ENCODE measurements around the gene ZFHX3. TPM values are rescaled to one million over a fixed set of nuclear protein-coding genes. Genes with fewer than 3 reads are reported as not detected.
"Not testable (repeated sequence)": the region's sequence is repeated elsewhere in the genome, so short reads cannot be mapped to it uniquely, and the experiment has no call there.

Gene ZFHX3
- total RNA-seq, 1 experiment from 2014 or later, result 1.5 TPM

DNA sequence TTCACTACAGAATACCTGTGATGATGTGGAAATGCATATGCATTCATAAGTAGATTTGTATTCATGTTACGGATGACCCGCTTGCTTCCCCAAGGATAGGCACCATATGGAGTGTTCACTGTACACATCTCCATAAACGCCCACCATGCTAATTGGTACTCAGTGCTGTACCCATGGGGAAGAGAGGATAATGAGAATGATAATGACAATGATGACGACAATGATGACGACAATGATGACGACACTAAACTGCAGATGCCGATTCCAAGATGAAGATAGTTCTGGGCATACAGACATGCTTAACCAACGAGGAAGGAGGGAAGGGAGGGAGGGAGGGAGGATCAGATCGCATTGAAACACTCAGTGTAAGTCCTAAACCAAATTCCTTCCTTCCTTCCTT is 26.5 kb upstream of the ZFHX3 start:
- H2BK20ac ChIP-seq (ENCODE audit: low read depth, low read length, poor library complexity, severe bottlenecking), result no peak overlapping the region
- no peak overlapping the region for H2BK12ac ChIP-seq (ENCODE audit: insufficient read length, low read depth, low read length)
- whole genome bisulfite sequencing (ENCODE audit: extremely low coverage, insufficient read length, low lambda C conversion rate), result no CpG with 5 or more reads among the region's 9 CpGs
- H3T11ph ChIP-seq (ENCODE audit: low read length), result no peak overlapping the region
- peaks cover 14 to 15% of the 10 kb centered on the region in 2 experiments for H3K4me1 Mint-ChIP-seq
- no peak overlapping the region for H3K9ac ChIP-seq (ENCODE audit: extremely low read depth, insufficient read length, low read length)
- no peaks in the 10 kb centered on the region for H3K79me1 ChIP-seq (ENCODE audit: insufficient read depth, low read depth, low read length, poor library complexity, severe bottlenecking)
- H4K5ac ChIP-seq (ENCODE audit: insufficient read length, low read depth, low read length), result no peak overlapping the region
- H3K27me3 ChIP-seq (ENCODE audit: insufficient read depth, low read length), result peaks cover 8% of the 10 kb centered on the region; the same call in 1 of the 2 replicates
- H4K8ac ChIP-seq (replicated peaks; ENCODE audit: insufficient read length, low read depth, low read length), result no peak overlapping the region
- H3K23ac ChIP-seq (ENCODE audit: insufficient read length, low read depth, low read length), result no peak overlapping the region
- H3K4me1 ChIP-seq (ENCODE audit: insufficient read depth, low read length), result no peaks in the 10 kb centered on the region
- peaks cover 0 to 3% of the 10 kb centered on the region in 2 experiments; a peak in 2 of 5 replicates for H3K9me3 Mint-ChIP-seq
- H3K79me2 ChIP-seq (ENCODE audit: insufficient read depth, low read length), result no peaks in the 10 kb centered on the region
- no peak overlapping the region for H3K27ac Mint-ChIP-seq
- no peak overlapping the region for H3K56ac ChIP-seq (ENCODE audit: insufficient read length, low read depth, low read length)
- TF ChIP-seq, protein P1, sequence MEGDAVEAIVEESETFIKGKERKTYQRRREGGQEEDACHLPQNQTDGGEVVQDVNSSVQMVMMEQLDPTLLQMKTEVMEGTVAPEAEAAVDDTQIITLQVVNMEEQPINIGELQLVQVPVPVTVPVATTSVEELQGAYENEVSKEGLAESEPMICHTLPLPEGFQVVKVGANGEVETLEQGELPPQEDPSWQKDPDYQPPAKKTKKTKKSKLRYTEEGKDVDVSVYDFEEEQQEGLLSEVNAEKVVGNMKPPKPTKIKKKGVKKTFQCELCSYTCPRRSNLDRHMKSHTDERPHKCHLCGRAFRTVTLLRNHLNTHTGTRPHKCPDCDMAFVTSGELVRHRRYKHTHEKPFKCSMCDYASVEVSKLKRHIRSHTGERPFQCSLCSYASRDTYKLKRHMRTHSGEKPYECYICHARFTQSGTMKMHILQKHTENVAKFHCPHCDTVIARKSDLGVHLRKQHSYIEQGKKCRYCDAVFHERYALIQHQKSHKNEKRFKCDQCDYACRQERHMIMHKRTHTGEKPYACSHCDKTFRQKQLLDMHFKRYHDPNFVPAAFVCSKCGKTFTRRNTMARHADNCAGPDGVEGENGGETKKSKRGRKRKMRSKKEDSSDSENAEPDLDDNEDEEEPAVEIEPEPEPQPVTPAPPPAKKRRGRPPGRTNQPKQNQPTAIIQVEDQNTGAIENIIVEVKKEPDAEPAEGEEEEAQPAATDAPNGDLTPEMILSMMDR (conservative IDR thresholded peaks at IDR 0.05), result no peak
- H2BK5ac ChIP-seq (ENCODE audit: insufficient read length, low read length), result no peak overlapping the region
- H2AFZ ChIP-seq (ENCODE audit: low read length), result no peak overlapping the region
- no peak overlapping the region for H4K91ac ChIP-seq (ENCODE audit: insufficient read length, low read depth, low read length)
- H3K18ac ChIP-seq (ENCODE audit: insufficient read length, low read depth, low read length), result no peak overlapping the region
- no peak overlapping the region for H3K4ac ChIP-seq (ENCODE audit: low read depth, low read length)
- H2BK15ac ChIP-seq (ENCODE audit: low read depth, low read length), result no peak overlapping the region
- no peaks in the 10 kb centered on the region for H3K9me3 ChIP-seq (ENCODE audit: control insufficient read depth, low read depth, low read length)
- H3K36me3 Mint-ChIP-seq (ENCODE audit: insufficient read depth in 1 of 3, low read depth in 3 of 3), result no peaks in the 10 kb centered on the region
- no peak overlapping the region for H2AK5ac ChIP-seq (ENCODE audit: insufficient read length, low read length)
- H3K27ac ChIP-seq (ENCODE audit: insufficient read length, low read depth, low read length), result no peak overlapping the region
- no peak overlapping the region for H3K4me3 Mint-ChIP-seq
- H3K23me2 ChIP-seq (ENCODE audit: insufficient read length, low read depth, low read length, poor library complexity, severe bottlenecking), result peaks cover 8% of the 10 kb centered on the region
- H3K14ac ChIP-seq (ENCODE audit: insufficient read depth, low read length), result no peak overlapping the region
- H4K20me1 ChIP-seq (ENCODE audit: control insufficient read depth, insufficient read depth, insufficient read length), result no peaks in the 10 kb centered on the region
- DNase-seq, result no peak
- no peak overlapping the region for H3K4me2 ChIP-seq (ENCODE audit: insufficient read depth, insufficient read length, low read length)
- H2BK120ac ChIP-seq (ENCODE audit: low read depth, low read length, poor library complexity, severe bottlenecking), result no peak overlapping the region
- H3K27me3 Mint-ChIP-seq (ENCODE audit: low read depth), result peaks cover 91% of the 10 kb centered on the region

DNA sequence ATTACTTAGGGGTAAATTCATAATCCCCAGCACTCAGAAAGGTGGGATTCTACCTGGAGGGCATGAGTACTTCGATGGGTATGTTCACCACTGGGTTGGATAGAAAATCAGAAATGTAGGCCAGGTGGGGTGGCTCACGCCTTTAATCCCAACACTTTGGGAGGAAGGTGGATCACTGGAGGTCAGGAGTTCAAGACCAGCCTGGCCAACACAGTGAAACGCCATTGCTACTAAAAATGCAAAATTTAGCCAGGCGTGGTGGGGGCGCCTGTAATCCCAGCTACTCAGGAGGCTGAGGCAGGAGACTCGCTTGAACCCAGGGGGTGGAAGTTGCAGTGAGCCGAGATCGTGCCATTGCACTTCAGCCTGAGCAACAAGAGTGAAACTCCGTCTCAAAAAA is 24.1 kb upstream of the ZFHX3 start:
- not testable (repeated sequence) for H3K4me1 ChIP-seq (ENCODE audit: insufficient read depth, low read length); H3K4me2 ChIP-seq (ENCODE audit: insufficient read depth, insufficient read length, low read length); H2BK15ac ChIP-seq (ENCODE audit: low read depth, low read length); H3K23ac ChIP-seq (ENCODE audit: insufficient read length, low read depth, low read length); H3K9me3 ChIP-seq (ENCODE audit: control insufficient read depth, low read depth, low read length); H4K5ac ChIP-seq (ENCODE audit: insufficient read length, low read depth, low read length); H3K18ac ChIP-seq (ENCODE audit: insufficient read length, low read depth, low read length); H2AK5ac ChIP-seq (ENCODE audit: insufficient read length, low read length); H2BK12ac ChIP-seq (ENCODE audit: insufficient read length, low read depth, low read length); H4K20me1 ChIP-seq (ENCODE audit: control insufficient read depth, insufficient read depth, insufficient read length); H2BK20ac ChIP-seq (ENCODE audit: low read depth, low read length, poor library complexity, severe bottlenecking); H3K27ac ChIP-seq (ENCODE audit: insufficient read length, low read depth, low read length); H3K79me2 ChIP-seq (ENCODE audit: insufficient read depth, low read length); H2AFZ ChIP-seq (ENCODE audit: low read length); H3K27ac Mint-ChIP-seq; H4K91ac ChIP-seq (ENCODE audit: insufficient read length, low read depth, low read length); DNase-seq; H3K9ac ChIP-seq (ENCODE audit: extremely low read depth, insufficient read length, low read length); H2BK5ac ChIP-seq (ENCODE audit: insufficient read length, low read length); H3K56ac ChIP-seq (ENCODE audit: insufficient read length, low read depth, low read length); H3K4ac ChIP-seq (ENCODE audit: low read depth, low read length); H3K36me3 Mint-ChIP-seq (ENCODE audit: insufficient read depth in 1 of 3, low read depth in 3 of 3); H4K8ac ChIP-seq (replicated peaks; ENCODE audit: insufficient read length, low read depth, low read length); H3T11ph ChIP-seq (ENCODE audit: low read length); H3K79me1 ChIP-seq (ENCODE audit: insufficient read depth, low read depth, low read length, poor library complexity, severe bottlenecking); H3K14ac ChIP-seq (ENCODE audit: insufficient read depth, low read length); H3K23me2 ChIP-seq (ENCODE audit: insufficient read length, low read depth, low read length, poor library complexity, severe bottlenecking); H3K9me3 Mint-ChIP-seq; H2BK120ac ChIP-seq (ENCODE audit: low read depth, low read length, poor library complexity, severe bottlenecking)
- Mint-ChIP-seq H3K27me3 (ENCODE audit: low read depth) (peaks cover 96% of the 10 kb centered on the region), H3K4me3 (peak overlapping the region in 1 of 2 experiments; percentile 42; a peak in 2 of 5 replicates), H3K4me1 (peaks cover 14 to 27% of the 10 kb centered on the region in 2 experiments)
- peaks cover 31% of the 10 kb centered on the region for H3K27me3 ChIP-seq (ENCODE audit: insufficient read depth, low read length)
- WGBS (ENCODE audit: extremely low coverage, insufficient read length, low lambda C conversion rate), result no CpG with 5 or more reads among the region's 9 CpGs

Data from H9 (cell line).